GM21619 (cell line): ENCODE data around the gene DNAJA3.
A peak's percentile ranks its signal among the peaks of the same experiment; 100 is the strongest.

Experiments used
- ATAC-seq: cut with Tn5 transposase; IDR thresholded peaks from one replicate; pipeline ENCODE4 v1.9.1; 2021; ENCODE audit not compliant: unreplicated experiment

DNAJA3 gene

DNA sequence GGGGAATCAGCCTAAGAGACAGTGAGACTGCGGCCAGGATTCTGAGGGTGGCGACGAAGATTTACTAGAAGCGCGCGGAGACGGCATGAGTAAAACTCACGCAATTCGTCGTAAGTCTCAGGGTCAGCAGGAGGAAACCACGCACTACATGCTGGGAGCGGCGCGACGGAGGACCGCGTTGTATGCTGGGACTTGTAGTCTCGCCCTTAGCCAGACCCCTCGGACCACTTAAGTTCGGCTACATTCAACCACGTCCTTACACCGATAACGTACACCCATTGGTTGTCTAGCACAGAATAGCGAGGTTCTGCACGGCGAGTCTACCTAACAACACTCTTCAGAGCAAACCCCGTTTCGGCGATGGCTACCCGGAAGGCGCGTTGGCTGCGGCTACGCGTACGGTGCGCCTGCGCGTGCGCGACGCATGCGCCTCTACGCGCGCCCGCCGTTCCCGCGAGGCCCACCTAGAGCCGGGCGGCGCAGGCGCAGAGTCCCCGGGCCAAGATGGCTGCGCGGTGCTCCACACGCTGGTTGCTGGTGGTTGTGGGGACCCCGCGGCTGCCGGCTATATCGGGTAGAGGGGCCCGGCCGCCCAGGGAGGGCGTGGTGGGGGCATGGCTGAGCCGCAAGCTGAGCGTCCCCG is at the start of gene DNAJA3:
Gene DNAJA3 (plus strand): TSS at position 491 of the 643 bp plus-strand sequence. CDS start 14 bp downstream, at position 505.
- peak; percentile 79 for ATAC-seq

GRCh38 chr16:4376126-4376892 is 49.4 kb upstream of the DNAJA3 start:
- ATAC-seq: no peak

- no peak for ATAC-seq
These were observed 48.6 kb upstream of the DNAJA3 start for GRCh38 chr16:4376893-4377572.

GRCh38 chr16:4377573-4378154 is 48.0 kb upstream of the DNAJA3 start:
- no peak for ATAC-seq

GRCh38 chr16:4378161-4378666 is 47.5 kb upstream of the DNAJA3 start:
- no peak for ATAC-seq

DNA sequence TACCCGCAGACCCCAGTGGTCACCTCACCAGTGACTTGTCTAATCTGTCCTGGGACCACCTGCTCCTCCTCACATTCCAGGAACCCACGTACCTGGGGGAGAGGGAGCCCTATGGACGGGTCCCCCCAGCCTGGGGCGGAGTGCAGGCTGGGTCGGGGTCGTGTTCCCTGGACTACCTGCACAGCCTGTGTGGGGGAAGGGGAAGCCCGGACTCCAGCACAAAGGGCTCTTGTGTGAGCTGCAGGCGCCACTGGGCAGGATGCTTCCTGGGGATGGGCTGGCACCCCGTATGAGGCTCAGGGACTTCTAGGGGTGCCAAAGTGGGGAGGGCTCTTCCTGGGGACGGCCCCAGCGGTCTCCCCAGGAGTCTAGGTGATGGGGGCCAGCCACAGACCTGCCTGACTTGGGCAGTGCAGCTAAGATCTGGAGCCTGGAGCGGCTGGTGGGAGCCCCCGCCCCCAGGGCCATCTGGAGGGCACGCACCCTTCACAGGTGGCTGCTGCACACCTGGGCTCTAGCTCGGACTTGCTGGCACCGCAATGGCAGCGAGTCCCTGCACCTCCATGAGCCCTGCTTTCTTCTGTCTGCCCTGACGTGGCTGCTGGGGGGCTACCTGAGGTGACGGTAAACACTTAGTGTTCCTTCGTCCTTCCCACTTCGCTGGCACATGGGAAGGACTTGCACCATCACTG is 46.5 kb upstream of the DNAJA3 start:
- no peak for ATAC-seq

GRCh38 chr16:4380119-4381063 is 45.3 kb upstream of the DNAJA3 start:
- no peak for ATAC-seq

DNA sequence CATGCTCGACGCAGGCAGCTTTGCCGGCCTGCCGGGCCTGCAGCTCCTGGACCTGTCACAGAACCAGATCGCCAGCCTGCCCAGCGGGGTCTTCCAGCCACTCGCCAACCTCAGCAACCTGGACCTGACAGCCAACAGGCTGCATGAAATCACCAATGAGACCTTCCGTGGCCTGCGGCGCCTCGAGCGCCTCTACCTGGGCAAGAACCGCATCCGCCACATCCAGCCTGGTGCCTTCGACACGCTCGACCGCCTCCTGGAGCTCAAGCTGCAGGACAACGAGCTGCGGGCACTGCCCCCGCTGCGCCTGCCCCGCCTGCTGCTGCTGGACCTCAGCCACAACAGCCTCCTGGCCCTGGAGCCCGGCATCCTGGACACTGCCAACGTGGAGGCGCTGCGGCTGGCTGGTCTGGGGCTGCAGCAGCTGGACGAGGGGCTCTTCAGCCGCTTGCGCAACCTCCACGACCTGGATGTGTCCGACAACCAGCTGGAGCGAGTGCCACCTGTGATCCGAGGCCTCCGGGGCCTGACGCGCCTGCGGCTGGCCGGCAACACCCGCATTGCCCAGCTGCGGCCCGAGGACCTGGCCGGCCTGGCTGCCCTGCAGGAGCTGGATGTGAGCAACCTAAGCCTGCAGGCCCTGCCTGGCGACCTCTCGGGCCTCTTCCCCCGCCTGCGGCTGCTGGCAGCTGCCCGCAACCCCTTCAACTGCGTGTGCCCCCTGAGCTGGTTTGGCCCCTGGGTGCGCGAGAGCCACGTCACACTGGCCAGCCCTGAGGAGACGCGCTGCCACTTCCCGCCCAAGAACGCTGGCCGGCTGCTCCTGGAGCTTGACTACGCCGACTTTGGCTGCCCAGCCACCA is 44.4 kb upstream of the DNAJA3 start:
- no peak for ATAC-seq

DNA sequence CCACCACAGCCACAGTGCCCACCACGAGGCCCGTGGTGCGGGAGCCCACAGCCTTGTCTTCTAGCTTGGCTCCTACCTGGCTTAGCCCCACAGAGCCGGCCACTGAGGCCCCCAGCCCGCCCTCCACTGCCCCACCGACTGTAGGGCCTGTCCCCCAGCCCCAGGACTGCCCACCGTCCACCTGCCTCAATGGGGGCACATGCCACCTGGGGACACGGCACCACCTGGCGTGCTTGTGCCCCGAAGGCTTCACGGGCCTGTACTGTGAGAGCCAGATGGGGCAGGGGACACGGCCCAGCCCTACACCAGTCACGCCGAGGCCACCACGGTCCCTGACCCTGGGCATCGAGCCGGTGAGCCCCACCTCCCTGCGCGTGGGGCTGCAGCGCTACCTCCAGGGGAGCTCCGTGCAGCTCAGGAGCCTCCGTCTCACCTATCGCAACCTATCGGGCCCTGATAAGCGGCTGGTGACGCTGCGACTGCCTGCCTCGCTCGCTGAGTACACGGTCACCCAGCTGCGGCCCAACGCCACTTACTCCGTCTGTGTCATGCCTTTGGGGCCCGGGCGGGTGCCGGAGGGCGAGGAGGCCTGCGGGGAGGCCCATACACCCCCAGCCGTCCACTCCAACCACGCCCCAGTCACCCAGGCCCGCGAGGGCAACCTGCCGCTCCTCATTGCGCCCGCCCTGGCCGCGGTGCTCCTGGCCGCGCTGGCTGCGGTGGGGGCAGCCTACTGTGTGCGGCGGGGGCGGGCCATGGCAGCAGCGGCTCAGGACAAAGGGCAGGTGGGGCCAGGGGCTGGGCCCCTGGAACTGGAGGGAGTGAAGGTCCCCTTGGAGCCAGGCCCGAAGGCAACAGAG is 43.5 kb upstream of the DNAJA3 start:
- no peak for ATAC-seq

- ATAC-seq: no peak
These were observed 42.8 kb upstream of the DNAJA3 start for GRCh38 chr16:4382795-4383357.

- ATAC-seq: no peak
These were observed 41.9 kb upstream of the DNAJA3 start for GRCh38 chr16:4383591-4384444.

DNA sequence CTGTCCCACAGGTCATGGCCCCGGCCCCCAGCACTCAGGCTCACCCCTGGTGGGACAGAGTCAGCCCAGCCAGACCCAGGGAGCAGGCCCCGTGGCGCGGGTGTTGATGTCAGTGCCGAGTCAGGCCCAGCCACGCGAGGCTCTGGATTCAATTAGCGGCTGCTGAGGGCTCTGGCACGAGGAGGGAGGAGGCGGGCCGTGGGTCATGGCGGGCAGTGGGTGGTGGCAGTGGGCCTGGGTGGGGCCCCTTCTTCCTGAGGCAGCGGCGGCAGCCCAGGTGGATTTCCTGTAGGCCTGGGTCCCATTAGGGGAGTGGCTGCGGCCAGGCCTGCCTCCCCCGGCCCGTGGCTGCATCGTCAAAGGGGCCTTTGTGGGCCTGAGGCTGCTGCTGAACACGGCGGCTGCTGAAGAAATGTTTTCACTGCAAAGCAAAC is 41.1 kb upstream of the DNAJA3 start:
- no peak for ATAC-seq

DNA sequence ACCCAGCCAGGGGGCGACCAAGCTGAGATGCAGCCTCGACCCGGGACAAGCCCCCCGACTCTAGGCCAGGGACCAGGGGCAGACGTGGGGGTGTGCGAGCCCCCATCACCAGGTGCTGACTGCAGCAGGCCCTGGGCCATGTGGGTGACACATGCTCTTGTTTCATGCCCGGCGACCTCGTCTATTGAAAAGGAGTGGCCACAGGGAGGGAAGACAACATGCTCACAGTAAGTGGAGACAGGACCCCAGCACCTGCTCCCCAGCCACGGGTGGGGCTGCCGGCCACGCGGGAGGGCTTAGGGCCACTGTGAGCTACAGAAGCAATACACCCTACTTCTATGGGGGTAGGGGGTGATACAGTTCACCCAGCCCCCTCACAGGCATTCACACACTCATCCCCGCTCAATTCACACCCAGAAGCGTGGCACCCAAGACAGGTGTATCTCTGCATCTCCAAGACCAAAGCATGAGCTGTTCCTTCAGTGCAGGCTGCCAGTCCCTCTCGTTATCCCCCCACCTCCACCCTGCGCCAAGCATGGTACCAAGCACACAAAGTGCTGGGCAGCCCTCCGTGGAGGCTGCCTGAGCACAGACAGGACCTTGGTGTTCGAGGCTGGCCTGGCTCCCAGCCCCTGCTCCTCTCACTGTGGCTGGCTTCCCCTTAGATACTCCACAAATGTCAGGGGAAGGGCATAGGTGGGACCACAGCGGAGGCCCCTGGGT is 40.4 kb upstream of the DNAJA3 start:
- ATAC-seq: no peak

- no peak for ATAC-seq
These were observed 39.7 kb upstream of the DNAJA3 start for GRCh38 chr16:4385789-4386450.

- ATAC-seq: no peak
These were observed 39.2 kb upstream of the DNAJA3 start for GRCh38 chr16:4386451-4386805.
